Motor neuron (in vitro differentiated cells): Measurements from ENCODE around the gene GORAB. TPM values are rescaled to one million over a fixed set of nuclear protein-coding genes. Genes with fewer than 3 reads are reported as not detected.

ENCODE experiments used
- total RNA-seq, 8 experiments: library from RNA; unstranded; fragments of 300-600 nt; gene quantifications; 2 replicates each; pipeline versions ENCODE4 v1.2.3 to v1.2.4, GENCODE V29; 2022

The GORAB gene
- total RNA-seq, 8 experiments from 2014 or later = 11.7 to 21.6 (median 18.1) TPM

Other genes starting within 250 kb of the GORAB start
- 10 to 100 TPM in 3 of 8 experiments, 1 to 10 TPM in 1, under 1 TPM in 4; 0.11 to 93.4 (median 1.00) TPM for gene PRRX1, start 132.0 kb downstream of the GORAB start, total RNA-seq